HepG2 (cell line): ENCODE results near the gene GOLGA8T.
"Not testable (repeated sequence)": the region's sequence is repeated elsewhere in the genome, so short reads cannot be mapped to it uniquely, and the experiment has no call there.

Experiments used
- CBX2 ChIP-seq, 2 experiments: fragments of 200-600 bp in 1 of 2; sonication (generic); formaldehyde crosslinking in 1 of 2; IDR thresholded peaks; 2 replicates each; pipeline versions ENCODE4 v1.7.0 to v1.8.1; 2018 to 2022; ENCODE audit warnings: low read depth in 2 of 2, low read length in 1 of 2, mild to moderate bottlenecking in 1 of 2, missing genetic modification reagents in 1 of 2
- CREB1 ChIP-seq, 2 experiments: fragments of 450-650 bp in 1 of 2; IDR thresholded peaks; 2 replicates each; pipeline ENCODE4 v1.6.1; 2016 to 2017; ENCODE audit warnings: control low read depth in 1 of 2, mild to moderate bottlenecking in 1 of 2, missing compliant biosample characterization in 1 of 2, missing genetic modification characterization in 1 of 2
- MYNN ChIP-seq: sonication (generic); formaldehyde crosslinking; IDR thresholded peaks from 2 replicates; pipeline ENCODE4 v1.4.0; 2020; ENCODE audit warnings: mild to moderate bottlenecking, low read depth, missing genetic modification reagents
- PHF8 ChIP-seq: sonication (generic); formaldehyde crosslinking; IDR thresholded peaks from 2 replicates; pipeline ENCODE4 v1.5.0; 2020; ENCODE audit warnings: missing genetic modification reagents
- POLR2AphosphoS5 ChIP-seq: IDR thresholded peaks from 2 replicates; pipeline ENCODE4 v1.6.1; 2012; ENCODE audit warnings: low read depth, low read length
- SMARCC2 ChIP-seq: fragments of 450-650 bp; IDR thresholded peaks from 2 replicates; pipeline ENCODE4 v1.6.1; 2017; ENCODE audit warnings: antibody characterized with exemption, mild to moderate bottlenecking
- TSC22D2 ChIP-seq: sonication (generic); formaldehyde crosslinking; IDR thresholded peaks from 2 replicates; pipeline ENCODE4 v1.5.1; 2020; ENCODE audit warnings: missing genetic modification reagents, mild to moderate bottlenecking, borderline replicate concordance
- YY1 ChIP-seq: IDR thresholded peaks from 2 replicates; pipeline ENCODE4 v1.6.1; 2011; ENCODE audit warnings: low read length, low read depth, moderate library complexity, mild to moderate bottlenecking; ENCODE audit not compliant: insufficient read depth, insufficient replicate concordance
- ZNF317 ChIP-seq: sonication (generic); formaldehyde crosslinking; IDR thresholded peaks from 2 replicates; pipeline ENCODE4 v1.5.0; 2020; ENCODE audit warnings: mild to moderate bottlenecking, missing genetic modification reagents
- ZNF781 ChIP-seq: sonication (generic); formaldehyde crosslinking; IDR thresholded peaks from 2 replicates; pipeline ENCODE4 v1.5.1; 2020; ENCODE audit warnings: borderline replicate concordance, mild to moderate bottlenecking, missing genetic modification reagents; ENCODE audit errors: not compliant biosample characterization
- TF ChIP-seq, protein P1 (sequence below): sonication (generic); formaldehyde crosslinking; IDR thresholded peaks from 2 replicates; pipeline ENCODE4 v1.4.0; 2020; ENCODE audit warnings: mild to moderate bottlenecking, missing genetic modification reagents
- TF ChIP-seq, protein P2 (sequence below): sonication (generic); formaldehyde crosslinking; IDR thresholded peaks from 2 replicates; pipeline ENCODE4 v1.5.0; 2020; ENCODE audit warnings: mild to moderate bottlenecking, missing genetic modification reagents, moderate library complexity
- TF ChIP-seq, protein P3 (sequence below): sonication (generic); formaldehyde crosslinking; IDR thresholded peaks from 2 replicates; pipeline ENCODE4 v1.4.0; 2020; ENCODE audit warnings: mild to moderate bottlenecking, missing genetic modification reagents

DNA sequence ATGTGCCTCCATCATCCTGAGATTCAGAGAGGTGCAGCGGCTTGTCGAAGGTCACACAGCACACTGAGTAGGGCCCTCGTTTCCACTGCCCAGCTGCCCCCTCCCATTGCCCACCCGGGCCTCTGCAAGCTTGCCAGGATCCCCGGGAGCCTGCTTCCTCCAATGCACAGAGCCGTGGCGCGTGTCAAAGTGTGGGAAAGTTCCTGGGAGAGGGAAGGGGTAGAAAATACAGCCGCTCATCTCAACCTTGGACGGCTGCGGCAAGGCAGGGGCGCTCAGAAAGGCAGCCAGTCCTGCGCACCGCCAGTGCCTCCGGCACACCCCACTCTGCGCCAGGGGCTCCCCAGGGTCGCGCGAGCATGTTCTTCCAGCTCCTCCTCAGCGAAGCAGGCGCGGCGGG lies 56.3 kb downstream of the GOLGA8T start:
- TF ChIP-seq CBX2 (IDR thresholded peaks at IDR 0.05; ENCODE audit: low read depth, low read length); CBX2 (CRISPR knock-in tag; IDR thresholded peaks at IDR 0.05; ENCODE audit: low read depth); MYNN; SMARCC2; POLR2AphosphoS5; CREB1 (IDR thresholded peaks at IDR 0.05); CREB1 (CRISPR knock-in tag; IDR thresholded peaks at IDR 0.05); PHF8 (CRISPR knock-in tag); ZNF781 (CRISPR knock-in tag); ZNF317; TSC22D2 (CRISPR knock-in tag); YY1: not testable (repeated sequence)
- TF ChIP-seq, protein P1, sequence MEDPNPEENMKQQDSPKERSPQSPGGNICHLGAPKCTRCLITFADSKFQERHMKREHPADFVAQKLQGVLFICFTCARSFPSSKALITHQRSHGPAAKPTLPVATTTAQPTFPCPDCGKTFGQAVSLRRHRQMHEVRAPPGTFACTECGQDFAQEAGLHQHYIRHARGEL (CRISPR knock-in tag), result not testable (repeated sequence)
- TF ChIP-seq, protein P2, sequence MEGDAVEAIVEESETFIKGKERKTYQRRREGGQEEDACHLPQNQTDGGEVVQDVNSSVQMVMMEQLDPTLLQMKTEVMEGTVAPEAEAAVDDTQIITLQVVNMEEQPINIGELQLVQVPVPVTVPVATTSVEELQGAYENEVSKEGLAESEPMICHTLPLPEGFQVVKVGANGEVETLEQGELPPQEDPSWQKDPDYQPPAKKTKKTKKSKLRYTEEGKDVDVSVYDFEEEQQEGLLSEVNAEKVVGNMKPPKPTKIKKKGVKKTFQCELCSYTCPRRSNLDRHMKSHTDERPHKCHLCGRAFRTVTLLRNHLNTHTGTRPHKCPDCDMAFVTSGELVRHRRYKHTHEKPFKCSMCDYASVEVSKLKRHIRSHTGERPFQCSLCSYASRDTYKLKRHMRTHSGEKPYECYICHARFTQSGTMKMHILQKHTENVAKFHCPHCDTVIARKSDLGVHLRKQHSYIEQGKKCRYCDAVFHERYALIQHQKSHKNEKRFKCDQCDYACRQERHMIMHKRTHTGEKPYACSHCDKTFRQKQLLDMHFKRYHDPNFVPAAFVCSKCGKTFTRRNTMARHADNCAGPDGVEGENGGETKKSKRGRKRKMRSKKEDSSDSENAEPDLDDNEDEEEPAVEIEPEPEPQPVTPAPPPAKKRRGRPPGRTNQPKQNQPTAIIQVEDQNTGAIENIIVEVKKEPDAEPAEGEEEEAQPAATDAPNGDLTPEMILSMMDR, result not testable (repeated sequence)
- TF ChIP-seq, protein P3, sequence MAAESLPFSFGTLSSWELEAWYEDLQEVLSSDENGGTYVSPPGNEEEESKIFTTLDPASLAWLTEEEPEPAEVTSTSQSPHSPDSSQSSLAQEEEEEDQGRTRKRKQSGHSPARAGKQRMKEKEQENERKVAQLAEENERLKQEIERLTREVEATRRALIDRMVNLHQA (CRISPR knock-in tag), result not testable (repeated sequence)
